Parathyroid adenoma (tissue), 2 donors: Measurements from ENCODE around the gene CCDC24.

Source experiments
- H2AFZ ChIP-seq: fragments of 300-600 bp; sonication (generic); one replicate; pipeline ENCODE4 v1.7.0; 2017; ENCODE audit warnings: antibody characterized with exemption, mild to moderate bottlenecking
- H3K27ac ChIP-seq: fragments of 300-600 bp; sonication (generic); one replicate; pipeline ENCODE4 v1.7.0; 2017
- H3K27me3 ChIP-seq: fragments of 300-600 bp; sonication (generic); one replicate; pipeline ENCODE4 v1.7.0; 2017; ENCODE audit warnings: low read length; ENCODE audit not compliant: control insufficient read depth, insufficient read depth
- H3K36me3 ChIP-seq: fragments of 300-600 bp; sonication (generic); one replicate; pipeline ENCODE4 v1.7.0; 2017; ENCODE audit warnings: low read length; ENCODE audit not compliant: control insufficient read depth, insufficient read depth
- H3K4me1 ChIP-seq: fragments of 300-600 bp; sonication (generic); one replicate; pipeline ENCODE4 v1.7.0; 2017; ENCODE audit warnings: control low read depth
- H3K4me2 ChIP-seq: fragments of 300-600 bp; sonication (generic); one replicate; pipeline ENCODE4 v1.7.0; 2017; ENCODE audit warnings: low read length
- H3K4me3 ChIP-seq: fragments of 300-600 bp; sonication (generic); one replicate; pipeline ENCODE4 v1.7.0; 2017; ENCODE audit warnings: low read depth, low read length
- H3K79me2 ChIP-seq: fragments of 300-600 bp; sonication (generic); one replicate; pipeline ENCODE4 v1.7.0; 2017; ENCODE audit warnings: control low read depth
- H3K9ac ChIP-seq: fragments of 300-600 bp; sonication (generic); one replicate; pipeline ENCODE4 v1.7.0; 2017; ENCODE audit warnings: mild to moderate bottlenecking
- H3K9me3 ChIP-seq: fragments of 300-600 bp; sonication (generic); one replicate; pipeline ENCODE4 v1.7.0; 2017; ENCODE audit warnings: low read length; ENCODE audit not compliant: control insufficient read depth
- TF ChIP-seq, protein P1 (sequence below): fragments of 300-600 bp; sonication (generic); IDR thresholded peaks from one replicate; pipeline ENCODE4 v1.7.0; 2017; ENCODE audit warnings: antibody characterized with exemption, mild to moderate bottlenecking
- donor health status: primary hyperparathyroidism.

The CCDC24 gene

DNA sequence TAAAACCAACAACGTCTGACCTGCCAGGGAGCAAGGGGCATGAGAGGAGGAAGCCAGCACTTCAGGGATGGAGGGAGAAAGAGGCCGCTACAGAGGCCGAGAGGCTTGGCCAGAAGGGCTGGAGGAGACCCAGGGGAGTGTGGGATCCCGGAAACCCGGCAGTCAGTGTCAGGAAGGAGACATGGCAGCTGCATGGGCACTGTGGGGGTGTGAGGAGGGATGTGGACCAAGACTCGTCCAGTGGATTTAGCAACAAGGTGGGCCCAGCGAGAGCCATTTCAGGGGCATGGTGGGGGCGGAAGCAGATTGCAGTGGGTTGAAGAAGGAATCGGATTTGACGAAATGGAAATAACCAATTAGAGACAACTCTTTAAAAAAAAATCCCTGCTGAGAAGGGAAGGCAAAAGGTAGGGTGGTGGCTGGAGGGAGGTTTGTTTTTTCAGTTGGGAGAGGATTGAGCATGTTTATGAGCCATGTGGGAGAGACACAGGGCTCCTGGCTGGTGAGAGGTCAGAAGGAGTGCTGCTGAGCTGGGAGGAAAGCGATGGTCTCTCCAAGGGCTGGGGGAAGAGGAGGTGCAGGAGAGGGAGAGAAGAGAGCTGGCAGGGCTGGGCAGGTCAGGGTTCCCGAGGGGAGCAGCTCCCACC is 8.0 kb upstream of the CCDC24 start:
- TF ChIP-seq, protein P1, sequence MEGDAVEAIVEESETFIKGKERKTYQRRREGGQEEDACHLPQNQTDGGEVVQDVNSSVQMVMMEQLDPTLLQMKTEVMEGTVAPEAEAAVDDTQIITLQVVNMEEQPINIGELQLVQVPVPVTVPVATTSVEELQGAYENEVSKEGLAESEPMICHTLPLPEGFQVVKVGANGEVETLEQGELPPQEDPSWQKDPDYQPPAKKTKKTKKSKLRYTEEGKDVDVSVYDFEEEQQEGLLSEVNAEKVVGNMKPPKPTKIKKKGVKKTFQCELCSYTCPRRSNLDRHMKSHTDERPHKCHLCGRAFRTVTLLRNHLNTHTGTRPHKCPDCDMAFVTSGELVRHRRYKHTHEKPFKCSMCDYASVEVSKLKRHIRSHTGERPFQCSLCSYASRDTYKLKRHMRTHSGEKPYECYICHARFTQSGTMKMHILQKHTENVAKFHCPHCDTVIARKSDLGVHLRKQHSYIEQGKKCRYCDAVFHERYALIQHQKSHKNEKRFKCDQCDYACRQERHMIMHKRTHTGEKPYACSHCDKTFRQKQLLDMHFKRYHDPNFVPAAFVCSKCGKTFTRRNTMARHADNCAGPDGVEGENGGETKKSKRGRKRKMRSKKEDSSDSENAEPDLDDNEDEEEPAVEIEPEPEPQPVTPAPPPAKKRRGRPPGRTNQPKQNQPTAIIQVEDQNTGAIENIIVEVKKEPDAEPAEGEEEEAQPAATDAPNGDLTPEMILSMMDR = no peak
- no peak overlapping the region for H3K9ac ChIP-seq
- H3K27ac ChIP-seq = no peak overlapping the region
- no peak overlapping the region for H3K4me2 ChIP-seq
- no peaks in the 10 kb centered on the region for H3K79me2 ChIP-seq
- H2AFZ ChIP-seq = no peak overlapping the region
- H3K9me3 ChIP-seq = no peaks in the 10 kb centered on the region
- H3K4me1 ChIP-seq = no peaks in the 10 kb centered on the region
- no peaks in the 10 kb centered on the region for H3K27me3 ChIP-seq
- H3K4me3 ChIP-seq = no peak overlapping the region
- H3K36me3 ChIP-seq = no peaks in the 10 kb centered on the region

DNA sequence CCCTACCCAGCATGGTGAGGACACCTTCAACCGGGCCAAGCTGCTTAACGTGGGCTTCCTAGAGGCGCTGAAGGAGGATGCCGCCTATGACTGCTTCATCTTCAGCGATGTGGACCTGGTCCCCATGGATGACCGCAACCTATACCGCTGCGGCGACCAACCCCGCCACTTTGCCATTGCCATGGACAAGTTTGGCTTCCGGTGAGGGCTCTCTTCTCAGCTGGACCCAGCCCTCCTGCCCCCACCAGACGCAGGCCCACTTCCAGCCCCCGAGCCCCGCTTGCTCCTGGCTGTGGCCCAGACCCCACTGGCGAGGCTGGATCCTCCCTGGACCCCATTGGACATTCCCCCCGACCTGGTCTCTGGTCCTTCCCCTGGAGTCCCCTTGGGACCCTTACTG is 6.5 kb upstream of the CCDC24 start:
- no peak overlapping the region for H3K4me2 ChIP-seq
- no peak overlapping the region for H3K9ac ChIP-seq
- no peaks in the 10 kb centered on the region for H3K4me1 ChIP-seq
- no peaks in the 10 kb centered on the region for H3K9me3 ChIP-seq
- no peak overlapping the region for H3K27ac ChIP-seq
- H3K36me3 ChIP-seq = no peaks in the 10 kb centered on the region
- H2AFZ ChIP-seq = no peak overlapping the region
- no peak overlapping the region for H3K4me3 ChIP-seq
- TF ChIP-seq, protein P1 = no peak
- no peaks in the 10 kb centered on the region for H3K79me2 ChIP-seq
- no peaks in the 10 kb centered on the region for H3K27me3 ChIP-seq

DNA sequence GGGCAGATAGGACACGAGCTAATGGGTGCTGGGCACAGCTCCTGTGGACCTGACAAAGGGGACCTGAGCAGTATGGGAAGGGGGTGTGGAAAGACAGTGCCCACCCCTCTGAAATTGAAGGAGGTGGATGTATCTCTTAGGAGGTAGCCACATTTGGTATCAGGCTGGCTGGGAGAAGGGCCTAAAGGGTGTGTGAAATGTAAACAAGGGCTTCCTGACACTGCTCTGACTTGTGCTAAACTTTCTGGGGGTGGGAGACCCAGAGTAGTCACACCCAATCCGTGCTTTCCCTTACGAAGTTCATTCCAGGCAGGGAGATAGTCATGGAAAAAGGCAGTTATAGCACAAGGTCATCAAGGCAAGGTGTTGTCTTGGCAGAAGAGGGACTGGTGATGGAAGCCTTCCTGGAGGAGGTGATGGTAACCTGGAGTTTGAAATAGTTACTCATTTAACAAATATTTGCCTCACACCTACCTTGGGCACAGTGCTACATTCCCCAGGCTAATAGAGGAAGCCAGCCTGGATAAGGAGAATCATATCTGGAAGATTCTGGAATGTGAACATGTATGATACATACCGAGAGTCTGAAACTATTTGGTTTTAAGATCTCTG is 5.3 kb upstream of the CCDC24 start:
- H3K27me3 ChIP-seq = no peaks in the 10 kb centered on the region
- no peaks in the 10 kb centered on the region for H3K36me3 ChIP-seq
- H3K4me2 ChIP-seq = no peak overlapping the region
- no peak overlapping the region for H2AFZ ChIP-seq
- H3K27ac ChIP-seq = no peak overlapping the region
- TF ChIP-seq, protein P1 = no peak
- peaks cover 2% of the 10 kb centered on the region for H3K4me1 ChIP-seq
- no peaks in the 10 kb centered on the region for H3K79me2 ChIP-seq
- H3K4me3 ChIP-seq = no peak overlapping the region
- no peaks in the 10 kb centered on the region for H3K9me3 ChIP-seq
- H3K9ac ChIP-seq = no peak overlapping the region

DNA sequence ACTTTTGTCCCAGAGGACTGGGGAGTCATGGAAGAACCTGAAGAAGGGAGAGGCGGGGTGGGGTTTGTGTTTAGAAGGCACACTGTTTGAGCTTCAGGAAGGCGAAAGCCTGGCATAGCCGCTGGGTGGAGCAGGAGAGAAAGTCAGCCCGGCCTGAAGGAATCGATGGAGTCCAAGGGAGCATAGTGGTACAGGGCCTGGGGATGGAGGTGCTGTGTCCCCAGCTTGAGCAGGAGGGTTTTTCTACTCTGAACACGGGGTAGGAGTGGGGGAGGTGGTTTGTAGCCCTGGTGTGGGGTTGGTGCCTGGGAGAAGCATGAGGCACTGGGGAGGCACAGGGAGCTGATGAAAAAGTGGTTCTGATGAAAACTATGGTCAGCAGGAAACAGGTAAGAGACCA is 4.7 kb upstream of the CCDC24 start:
- Histone ChIP-seq H3K27ac (no peak overlapping the region), H3K79me2 (no peaks in the 10 kb centered on the region), H3K9ac (no peak overlapping the region), H3K4me3 (no peak overlapping the region), H3K27me3 (no peaks in the 10 kb centered on the region), H3K9me3 (no peaks in the 10 kb centered on the region), H3K4me1 (peaks cover 2% of the 10 kb centered on the region), H3K4me2 (no peak overlapping the region), H3K36me3 (no peaks in the 10 kb centered on the region), H2AFZ (no peak overlapping the region)
- TF ChIP-seq, protein P1 = no peak
